ENCODE results near the gene RAPGEF3.

DNA sequence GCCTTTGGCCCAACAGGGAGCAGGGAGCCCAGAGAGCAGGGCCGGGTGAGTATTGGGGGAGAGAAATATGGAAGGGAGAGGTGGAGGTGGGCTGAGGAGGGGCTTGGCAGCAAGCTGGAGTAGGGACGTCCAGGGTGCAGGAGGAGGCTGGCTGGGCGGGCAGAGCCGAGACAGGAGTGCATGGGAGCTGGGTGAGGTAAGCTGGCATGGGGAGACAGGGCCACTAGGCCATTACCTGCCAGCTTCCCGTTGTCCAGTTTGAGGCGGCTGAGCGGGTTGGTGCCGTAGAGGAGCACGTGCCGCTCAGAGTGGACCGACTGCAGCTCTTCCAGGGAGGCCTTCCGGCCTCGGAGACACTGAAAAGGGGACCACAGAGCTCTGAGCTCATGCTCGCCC is 32.7 kb upstream of the RAPGEF3 start:
- TF ChIP-seq, protein P1, sequence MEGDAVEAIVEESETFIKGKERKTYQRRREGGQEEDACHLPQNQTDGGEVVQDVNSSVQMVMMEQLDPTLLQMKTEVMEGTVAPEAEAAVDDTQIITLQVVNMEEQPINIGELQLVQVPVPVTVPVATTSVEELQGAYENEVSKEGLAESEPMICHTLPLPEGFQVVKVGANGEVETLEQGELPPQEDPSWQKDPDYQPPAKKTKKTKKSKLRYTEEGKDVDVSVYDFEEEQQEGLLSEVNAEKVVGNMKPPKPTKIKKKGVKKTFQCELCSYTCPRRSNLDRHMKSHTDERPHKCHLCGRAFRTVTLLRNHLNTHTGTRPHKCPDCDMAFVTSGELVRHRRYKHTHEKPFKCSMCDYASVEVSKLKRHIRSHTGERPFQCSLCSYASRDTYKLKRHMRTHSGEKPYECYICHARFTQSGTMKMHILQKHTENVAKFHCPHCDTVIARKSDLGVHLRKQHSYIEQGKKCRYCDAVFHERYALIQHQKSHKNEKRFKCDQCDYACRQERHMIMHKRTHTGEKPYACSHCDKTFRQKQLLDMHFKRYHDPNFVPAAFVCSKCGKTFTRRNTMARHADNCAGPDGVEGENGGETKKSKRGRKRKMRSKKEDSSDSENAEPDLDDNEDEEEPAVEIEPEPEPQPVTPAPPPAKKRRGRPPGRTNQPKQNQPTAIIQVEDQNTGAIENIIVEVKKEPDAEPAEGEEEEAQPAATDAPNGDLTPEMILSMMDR (IDR thresholded peaks at IDR 0.05; ENCODE audit: low read depth, low read length, missing input control), result no peak
- no peak for TF ChIP-seq FOXA1 (IDR thresholded peaks at IDR 0.05)
- TF ChIP-seq, protein P2, sequence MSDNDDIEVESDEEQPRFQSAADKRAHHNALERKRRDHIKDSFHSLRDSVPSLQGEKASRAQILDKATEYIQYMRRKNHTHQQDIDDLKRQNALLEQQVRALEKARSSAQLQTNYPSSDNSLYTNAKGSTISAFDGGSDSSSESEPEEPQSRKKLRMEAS (IDR thresholded peaks at IDR 0.05), result no peak
- TF ChIP-seq RAD21 (IDR thresholded peaks at IDR 0.05), result no peak
